Mesendoderm (in vitro differentiated cells): ENCODE data around the gene CAPRIN2.

Experiments used
- DNase-seq: peaks from one replicate; pipeline ENCODE4 v3.0.0; 2013
- H2AK5ac ChIP-seq: 2 replicates; pipeline ENCODE4 v1.6.1; 2013; ENCODE audit warnings: low read length, inconsistent platforms
- H2BK120ac ChIP-seq: 2 replicates; pipeline ENCODE4 v1.6.1; 2013; ENCODE audit warnings: low read depth, mild to moderate bottlenecking, low read length, moderate library complexity, mixed read lengths
- H2BK15ac ChIP-seq: replicated peaks from 2 replicates; pipeline ENCODE4 v1.6.1; 2013; ENCODE audit warnings: low read depth, mild to moderate bottlenecking, moderate library complexity
- H2BK5ac ChIP-seq: 2 replicates; pipeline ENCODE4 v1.6.1; 2013; ENCODE audit warnings: low read length, inconsistent platforms
- H3K18ac ChIP-seq: 2 replicates; pipeline ENCODE4 v1.6.1; 2013; ENCODE audit warnings: mild to moderate bottlenecking, low read length, mixed read lengths
- H3K23ac ChIP-seq: one replicate; pipeline ENCODE4 v1.6.1; 2013; ENCODE audit warnings: low read length
- H3K27ac ChIP-seq: 2 replicates; pipeline ENCODE4 v1.5.1; 2013; ENCODE audit warnings: low read depth, mild to moderate bottlenecking, inconsistent platforms, low read length, moderate library complexity
- H3K27me3 ChIP-seq: 2 replicates; pipeline ENCODE4 v1.6.1; 2013; ENCODE audit warnings: low read length, control low read depth, mild to moderate bottlenecking, inconsistent platforms; ENCODE audit not compliant: insufficient read depth, poor library complexity
- H3K36me3 ChIP-seq: 2 replicates; pipeline ENCODE4 v1.6.1; 2013; ENCODE audit warnings: low read length, inconsistent platforms; ENCODE audit not compliant: control insufficient read depth, insufficient read depth
- H3K4ac ChIP-seq: one replicate; pipeline ENCODE4 v1.6.1; 2013; ENCODE audit warnings: low read depth, mild to moderate bottlenecking, low read length, moderate library complexity
- H3K4me1 ChIP-seq: 2 replicates; pipeline ENCODE4 v1.6.1; 2013; ENCODE audit warnings: low read depth, low read length, inconsistent platforms; ENCODE audit not compliant: control insufficient read depth
- H3K4me2 ChIP-seq: 2 replicates; pipeline ENCODE4 v1.6.1; 2013; ENCODE audit warnings: low read length
- H3K4me3 ChIP-seq: 2 replicates; pipeline ENCODE4 v1.5.1; 2013; ENCODE audit warnings: mild to moderate bottlenecking, low read length
- H3K56ac ChIP-seq: one replicate; pipeline ENCODE4 v1.6.1; 2013; ENCODE audit warnings: low read length
- H3K79me1 ChIP-seq: 2 replicates; pipeline ENCODE4 v1.6.1; 2013; ENCODE audit warnings: low read length, inconsistent platforms
- H3K79me2 ChIP-seq: 2 replicates; pipeline ENCODE4 v1.6.1; 2013; ENCODE audit warnings: mild to moderate bottlenecking, low read length; ENCODE audit not compliant: control insufficient read depth, insufficient read depth
- H3K9ac ChIP-seq: 2 replicates; pipeline ENCODE4 v1.6.1; 2013; ENCODE audit warnings: low read length, inconsistent platforms
- H4K5ac ChIP-seq: one replicate; pipeline ENCODE4 v1.6.1; 2013; ENCODE audit warnings: low read length
- H4K8ac ChIP-seq: one replicate; pipeline ENCODE4 v1.6.1; 2013; ENCODE audit warnings: low read depth, mild to moderate bottlenecking, control low read depth, low read length, moderate library complexity
- WGBS: extraction: QIAGEN DNeasy Blood & Tissue Kit; methylation state at CpG from one replicate; pipeline ENCODE4 v1.1.7; 2013; ENCODE audit warnings: low lambda C conversion rate, missing lambda C conversion rate; ENCODE audit not compliant: insufficient coverage; ENCODE audit errors: extremely low coverage; 5-methylcytosine and 5-hydroxymethylcytosine counted together

Gene CAPRIN2

DNA sequence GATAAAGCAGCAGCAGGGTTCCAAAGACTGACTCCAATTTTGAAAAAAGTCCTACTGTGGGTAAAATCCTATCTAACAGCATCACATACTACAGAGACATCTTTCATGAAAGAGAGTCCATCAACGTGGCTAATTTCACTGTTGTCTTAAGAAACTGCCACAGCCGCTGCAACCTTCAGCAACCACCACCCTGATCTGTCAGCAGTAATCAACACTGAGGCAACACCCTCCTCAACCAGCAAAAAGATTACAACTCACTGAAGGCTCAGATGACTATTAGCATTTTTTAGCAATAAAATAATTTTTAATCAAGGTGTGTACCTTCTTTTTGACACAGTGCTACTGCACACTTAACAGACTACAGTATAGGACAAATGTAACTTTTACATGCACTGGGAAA is 6.6 kb downstream of the CAPRIN2 start:
- H4K8ac ChIP-seq: no peak overlapping the region
- H3K27me3 ChIP-seq: no peaks in the 10 kb centered on the region
- WGBS: no CpG with 5 or more reads among the region's 2 CpGs
- no peak overlapping the region for H3K18ac ChIP-seq
- peaks cover 64% of the 10 kb centered on the region for H3K79me2 ChIP-seq
- H3K56ac ChIP-seq: no peak overlapping the region
- H3K9ac ChIP-seq: no peak overlapping the region
- H3K4me3 ChIP-seq: no peak overlapping the region
- H2BK120ac ChIP-seq: no peak overlapping the region
- no peak for DNase-seq
- no peak overlapping the region for H4K5ac ChIP-seq
- H3K36me3 ChIP-seq: no peaks in the 10 kb centered on the region
- peaks cover 23% of the 10 kb centered on the region for H3K79me1 ChIP-seq
- no peak overlapping the region for H3K27ac ChIP-seq
- no peak overlapping the region for H2BK5ac ChIP-seq
- H3K4ac ChIP-seq: no peak overlapping the region
- no peak overlapping the region for H3K23ac ChIP-seq
- H3K4me2 ChIP-seq: no peak overlapping the region
- H2BK15ac ChIP-seq: no peak overlapping the region
- H3K4me1 ChIP-seq: peaks cover 4% of the 10 kb centered on the region
- H2AK5ac ChIP-seq: no peak overlapping the region

DNA sequence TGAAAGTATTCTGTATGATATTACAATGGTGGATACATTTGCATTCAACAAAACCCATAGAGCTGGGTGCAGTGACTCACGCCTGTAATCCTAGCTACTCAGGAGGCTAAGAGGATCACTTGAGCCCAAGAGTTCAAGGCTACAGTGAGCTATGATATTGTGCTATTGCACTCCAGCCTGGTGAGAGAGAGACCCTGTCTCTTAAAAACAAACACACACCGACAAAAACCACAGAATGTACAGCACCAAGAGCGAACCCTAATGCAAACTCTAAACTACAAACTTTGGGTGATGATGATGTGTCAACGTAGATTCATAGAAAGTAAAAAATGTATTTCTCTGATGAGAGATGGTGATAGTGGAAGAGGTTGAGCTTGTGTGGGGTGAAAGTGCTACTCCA is 8.6 kb downstream of the CAPRIN2 start:
- Histone ChIP-seq H2AK5ac (no peak overlapping the region), H3K4me1 (no peaks in the 10 kb centered on the region), H3K4me3 (no peak overlapping the region), H2BK120ac (no peak overlapping the region), H3K79me2 (peaks cover 55% of the 10 kb centered on the region), H3K18ac (no peak overlapping the region), H2BK5ac (no peak overlapping the region), H3K27me3 (no peaks in the 10 kb centered on the region), H3K4me2 (no peak overlapping the region), H3K56ac (no peak overlapping the region), H3K27ac (no peak overlapping the region), H3K4ac (no peak overlapping the region), H4K5ac (no peak overlapping the region), H3K23ac (no peak overlapping the region), H3K36me3 (no peaks in the 10 kb centered on the region), H3K79me1 (peaks cover 21% of the 10 kb centered on the region), H3K9ac (no peak overlapping the region), H4K8ac (no peak overlapping the region), H2BK15ac (no peak overlapping the region)
- DNase-seq: no peak
- no CpG with 5 or more reads among the region's 4 CpGs for WGBS

DNA sequence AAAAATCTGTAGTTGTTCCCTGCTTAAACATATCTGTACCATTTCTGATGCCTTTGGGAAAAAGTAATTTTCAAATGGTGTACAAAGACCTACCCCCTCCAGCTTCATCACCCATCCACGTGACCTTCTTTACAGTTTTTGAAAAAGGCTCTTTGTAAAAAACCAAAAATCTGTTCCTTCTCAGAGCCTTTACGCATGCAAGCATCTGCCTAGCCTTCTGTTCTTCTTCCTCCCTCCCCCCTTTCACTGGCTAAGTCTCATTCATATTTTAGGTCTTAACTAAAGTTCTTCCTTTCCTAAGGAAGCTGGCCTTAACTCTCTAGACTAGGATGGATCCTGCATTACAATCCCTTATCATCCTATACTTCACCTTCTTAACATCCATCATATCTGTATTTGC is 10.4 kb downstream of the CAPRIN2 start:
- Histone ChIP-seq H3K79me2 (peaks cover 44% of the 10 kb centered on the region), H2BK5ac (no peak overlapping the region), H3K79me1 (peaks cover 21% of the 10 kb centered on the region), H3K27me3 (no peaks in the 10 kb centered on the region), H4K5ac (no peak overlapping the region), H3K4me2 (no peak overlapping the region), H2BK120ac (no peak overlapping the region), H3K18ac (no peak overlapping the region), H3K4me3 (no peak overlapping the region), H2AK5ac (no peak overlapping the region), H2BK15ac (no peak overlapping the region), H3K4me1 (no peaks in the 10 kb centered on the region), H4K8ac (no peak overlapping the region), H3K56ac (no peak overlapping the region), H3K36me3 (no peaks in the 10 kb centered on the region), H3K4ac (no peak overlapping the region), H3K9ac (no peak overlapping the region), H3K27ac (no peak overlapping the region), H3K23ac (no peak overlapping the region)
- WGBS: no CpG with 5 or more reads among the region's 2 CpGs
- DNase-seq: no peak

DNA sequence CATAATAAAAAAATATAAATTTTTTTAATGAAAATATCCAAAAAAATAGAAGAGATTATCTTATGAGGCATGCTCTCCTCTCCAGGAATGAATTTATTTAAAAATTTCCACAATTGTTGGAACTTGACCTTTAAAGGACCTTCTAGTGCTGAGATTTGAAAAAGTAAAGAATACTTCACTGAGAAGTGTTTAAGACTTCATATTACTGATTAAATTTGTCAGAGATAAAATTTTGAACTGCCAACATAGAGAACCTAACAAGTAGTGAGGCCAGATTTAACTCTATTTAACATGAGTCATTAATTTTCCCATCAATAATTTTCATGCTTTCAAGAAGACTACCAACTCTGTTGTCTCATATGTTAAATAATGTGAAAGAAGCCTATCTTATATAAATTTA is 14.5 kb downstream of the CAPRIN2 start:
- H3K79me1 ChIP-seq: peaks cover 10% of the 10 kb centered on the region
- no peak overlapping the region for H3K4me3 ChIP-seq
- H2BK5ac ChIP-seq: no peak overlapping the region
- H2BK15ac ChIP-seq: no peak overlapping the region
- H3K4me1 ChIP-seq: no peaks in the 10 kb centered on the region
- H3K4me2 ChIP-seq: no peak overlapping the region
- no peak overlapping the region for H3K23ac ChIP-seq
- no peak for DNase-seq
- no peak overlapping the region for H4K5ac ChIP-seq
- H2AK5ac ChIP-seq: no peak overlapping the region
- H3K27ac ChIP-seq: no peak overlapping the region
- no peak overlapping the region for H3K56ac ChIP-seq
- no peak overlapping the region for H4K8ac ChIP-seq
- H2BK120ac ChIP-seq: no peak overlapping the region
- H3K27me3 ChIP-seq: no peaks in the 10 kb centered on the region
- H3K79me2 ChIP-seq: peaks cover 24% of the 10 kb centered on the region
- H3K18ac ChIP-seq: no peak overlapping the region
- H3K4ac ChIP-seq: no peak overlapping the region
- H3K9ac ChIP-seq: no peak overlapping the region
- peaks cover 2% of the 10 kb centered on the region for H3K36me3 ChIP-seq

DNA sequence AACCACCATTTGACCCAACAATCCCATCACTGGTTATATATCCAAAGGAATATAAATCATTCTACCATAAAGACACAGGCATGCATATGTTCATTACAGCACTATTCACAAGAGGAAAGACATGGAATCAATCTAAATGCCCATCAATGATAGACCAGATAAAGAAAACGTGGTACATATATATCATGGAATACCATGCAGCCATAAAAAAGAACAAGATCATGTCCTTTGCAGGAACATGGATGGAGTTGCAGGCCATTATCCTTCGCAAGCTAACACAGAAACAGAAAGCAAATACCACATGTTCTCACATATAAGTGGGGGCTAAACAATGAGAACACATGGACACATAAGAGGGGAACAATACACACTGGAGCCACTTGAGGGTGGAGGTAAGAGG is 15.7 kb downstream of the CAPRIN2 start:
- WGBS: no CpG with 5 or more reads among the region's 2 CpGs
- Histone ChIP-seq H3K4ac (no peak overlapping the region), H3K56ac (no peak overlapping the region), H4K8ac (no peak overlapping the region), H4K5ac (no peak overlapping the region), H3K36me3 (peaks cover 2% of the 10 kb centered on the region), H3K27me3 (no peaks in the 10 kb centered on the region), H3K9ac (no peak overlapping the region), H2BK15ac (no peak overlapping the region), H3K79me2 (peaks cover 18% of the 10 kb centered on the region), H3K4me2 (no peak overlapping the region), H3K23ac (no peak overlapping the region), H3K4me1 (no peaks in the 10 kb centered on the region), H3K79me1 (peaks cover 10% of the 10 kb centered on the region), H3K27ac (no peak overlapping the region), H2BK120ac (no peak overlapping the region), H2AK5ac (no peak overlapping the region), H3K4me3 (no peak overlapping the region), H3K18ac (no peak overlapping the region), H2BK5ac (no peak overlapping the region)
- DNase-seq: no peak

DNA sequence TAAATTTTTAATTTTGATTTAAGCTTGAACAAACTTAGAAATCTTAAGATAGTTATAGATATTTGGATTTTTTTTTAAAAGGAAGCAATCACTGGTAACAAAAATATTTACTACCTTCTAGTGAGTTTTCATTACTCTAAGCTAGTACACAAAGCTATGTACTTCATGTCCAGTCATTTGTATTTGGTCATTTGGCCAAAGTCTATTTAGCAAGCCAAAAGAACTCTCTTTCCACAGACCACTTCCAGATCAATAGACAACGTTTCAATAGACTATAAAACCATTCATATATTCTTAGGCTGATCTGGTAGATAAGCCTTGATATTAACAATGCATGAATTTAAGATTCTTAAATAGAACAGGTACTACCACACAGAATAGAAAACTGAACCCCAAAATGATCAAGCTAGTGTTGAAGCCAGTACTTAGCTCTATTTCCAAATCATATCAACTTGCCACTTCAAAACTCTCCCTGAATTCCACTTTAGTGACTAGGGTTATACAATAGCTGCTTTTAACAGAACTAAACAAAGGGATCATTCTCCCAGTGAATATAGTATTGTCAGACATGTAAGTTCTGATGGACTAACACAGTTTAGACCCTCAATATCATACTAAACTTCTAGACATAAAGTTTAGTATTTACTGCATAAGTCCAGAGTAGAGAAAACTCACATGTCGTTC is 21.7 kb downstream of the CAPRIN2 start:
- Histone ChIP-seq H4K8ac (no peak overlapping the region), H3K4me1 (no peaks in the 10 kb centered on the region), H3K4me3 (no peak overlapping the region), H3K4ac (no peak overlapping the region), H3K23ac (no peak overlapping the region), H3K79me1 (peaks cover 4% of the 10 kb centered on the region), H2AK5ac (no peak overlapping the region), H3K9ac (no peak overlapping the region), H3K36me3 (peaks cover 2% of the 10 kb centered on the region), H3K56ac (no peak overlapping the region), H3K79me2 (peaks cover 3% of the 10 kb centered on the region), H3K4me2 (no peak overlapping the region), H3K27me3 (no peaks in the 10 kb centered on the region), H4K5ac (no peak overlapping the region), H3K18ac (no peak overlapping the region), H2BK5ac (no peak overlapping the region), H3K27ac (no peak overlapping the region), H2BK120ac (no peak overlapping the region), H2BK15ac (no peak overlapping the region)
- DNase-seq: no peak
- no CpG with 5 or more reads among the region's 2 CpGs for WGBS
